Left ventricle myocardium inferior (tissue), 1 donor: Measurements from ENCODE around the gene ARHGAP10. TPM values are rescaled to one million over a fixed set of nuclear protein-coding genes. Genes with fewer than 3 reads are reported as not detected.
A peak's percentile ranks its signal among the peaks of the same experiment; 100 is the strongest.

Experiments
- DNase-seq: peaks from one replicate; pipeline ENCODE4 v3.0.0-alpha.2; 2020
- H3K27ac ChIP-seq: fragments of 200-600 bp; replicated peaks from 2 replicates; pipeline ENCODE4 v1.8.0; 2021
- H3K27me3 ChIP-seq: fragments of 200-600 bp; 2 replicates; pipeline ENCODE4 v1.8.0; 2021; ENCODE audit warnings: low read depth
- H3K36me3 ChIP-seq: fragments of 200-600 bp; 2 replicates; pipeline ENCODE4 v1.8.0; 2021
- H3K4me1 ChIP-seq: fragments of 200-600 bp; 2 replicates; pipeline ENCODE4 v1.8.0; 2021
- H3K4me3 ChIP-seq: fragments of 200-600 bp; 2 replicates; pipeline ENCODE4 v1.8.0; 2021; ENCODE audit warnings: mild to moderate bottlenecking, moderate library complexity
- H3K9me3 ChIP-seq: fragments of 200-600 bp; replicated peaks from 2 replicates; pipeline ENCODE4 v1.8.0; 2021
- CTCF ChIP-seq: fragments of 200-600 bp; IDR thresholded peaks from 2 replicates; pipeline ENCODE4 v1.8.0; 2021; ENCODE audit warnings: antibody characterized with exemption, mild to moderate bottlenecking, borderline replicate concordance
- intact Hi-C: fragments of 100-400 bp; cut with micrococcal nuclease; formaldehyde crosslinking; loops from one replicate; pipeline ENCODE4 v1.11.0; 2022
- total RNA-seq: library from RNA; stranded (reverse); fragmentation: NEBNext Ultra II Directional; extraction: Animal tissue kit (Norgen Biotek cat#: 25700); gene quantifications from one replicate; pipeline ENCODE4 v1.2.1, GENCODE V29; 2021
- donor health status: DM: no; HTN: yes; CAD: no; lungs with severe emphysema.

ARHGAP10 gene
- total RNA-seq, 1 donor from 2014 or later: 59.7 TPM

GRCh38 chr4:147826288-147826646, 94.4 kb downstream of the ARHGAP10 start:
- no peak for DNase-seq
- peak overlapping the region; percentile 92 for H3K27ac ChIP-seq
- intact Hi-C loops: no loop called here
- no peak for TF ChIP-seq CTCF
- H3K27me3 ChIP-seq: no peaks in the 10 kb centered on the region
- peaks cover 97% of the 10 kb centered on the region for H3K4me1 ChIP-seq
- no peaks in the 10 kb centered on the region for H3K9me3 ChIP-seq
- peak overlapping the region; percentile 22 for H3K4me3 ChIP-seq
- peaks cover 14% of the 10 kb centered on the region for H3K36me3 ChIP-seq

- DNase-seq: no peak
- intact Hi-C loops: no loop called here
Measured at GRCh38 chr4:147828331-147828905, 96.5 kb downstream of the ARHGAP10 start.

GRCh38 chr4:147829401-147830101, 97.7 kb downstream of the ARHGAP10 start:
- Histone ChIP-seq H3K9me3 (no peaks in the 10 kb centered on the region), H3K27ac (peak overlapping the region; percentile 92), H3K4me1 (peaks cover 80% of the 10 kb centered on the region), H3K27me3 (no peaks in the 10 kb centered on the region), H3K4me3 (peak overlapping the region; percentile 6), H3K36me3 (peaks cover 8% of the 10 kb centered on the region)
- no peak for TF ChIP-seq CTCF
- DNase-seq: peak; percentile 56
- intact Hi-C loops: no loop called here

More at GRCh38 chr4:147828331-147828905, 96.5 kb downstream of the ARHGAP10 start:
- Histone ChIP-seq H3K9me3 (no peaks in the 10 kb centered on the region), H3K27ac (peak overlapping the region; percentile 92), H3K36me3 (peaks cover 12% of the 10 kb centered on the region), H3K4me3 (no peak overlapping the region), H3K4me1 (peaks cover 89% of the 10 kb centered on the region), H3K27me3 (no peaks in the 10 kb centered on the region)
- TF ChIP-seq CTCF: no peak

GRCh38 chr4:147830102-147830463, 98.2 kb downstream of the ARHGAP10 start:
- peak overlapping the region; percentile 92 for H3K27ac ChIP-seq
- peak overlapping the region; percentile 6 for H3K4me3 ChIP-seq
- H3K9me3 ChIP-seq: no peaks in the 10 kb centered on the region
- peaks cover 3% of the 10 kb centered on the region for H3K36me3 ChIP-seq
- peaks cover 77% of the 10 kb centered on the region for H3K4me1 ChIP-seq
- no peak for DNase-seq
- TF ChIP-seq CTCF: no peak
- H3K27me3 ChIP-seq: no peaks in the 10 kb centered on the region
- intact Hi-C loops: no loop called here

GRCh38 chr4:147830987-147831386, 99.1 kb downstream of the ARHGAP10 start:
- Histone ChIP-seq H3K27me3 (no peaks in the 10 kb centered on the region), H3K4me1 (peaks cover 75% of the 10 kb centered on the region), H3K36me3 (peaks cover 3% of the 10 kb centered on the region), H3K27ac (peak overlapping the region; percentile 92), H3K4me3 (no peak overlapping the region), H3K9me3 (no peaks in the 10 kb centered on the region)
- intact Hi-C loops: no loop called here
- TF ChIP-seq CTCF: no peak
- no peak for DNase-seq
